ENCODE measurements around the gene BCAS1.

Gene BCAS1

DNA sequence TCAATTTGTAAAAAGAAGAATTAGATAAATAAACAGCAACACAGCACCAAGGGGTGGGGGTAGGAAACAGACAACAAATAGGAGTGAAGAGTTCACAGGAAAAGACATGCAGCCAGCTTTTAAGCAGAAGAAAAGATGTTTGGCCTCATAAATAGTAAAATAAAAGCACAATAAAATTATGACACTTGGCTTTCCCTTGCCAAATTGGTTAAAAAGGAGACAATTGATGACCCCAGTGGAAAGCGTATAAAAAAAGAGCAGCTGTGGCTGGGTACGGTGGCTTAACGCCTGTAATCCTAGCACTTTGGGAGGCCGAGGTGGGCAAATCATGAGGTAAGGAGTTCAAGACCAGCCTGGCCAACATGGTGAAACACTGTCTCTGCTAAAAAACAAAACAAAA is 29.1 kb downstream of the BCAS1 start:
- H3K4me1 ChIP-seq (ENCODE audit: control insufficient read depth, insufficient read depth, low read length) = no peaks in the 10 kb centered on the region
- H3K36me3 ChIP-seq (ENCODE audit: control insufficient read depth, insufficient read depth, low read length) = no peaks in the 10 kb centered on the region
- no peaks in the 10 kb centered on the region for H3K9me3 ChIP-seq (ENCODE audit: control insufficient read depth, insufficient read depth, low read length)
- H3K9ac ChIP-seq (ENCODE audit: low read depth, low read length) = no peak overlapping the region
- H3K27me3 ChIP-seq (ENCODE audit: control insufficient read depth, insufficient read depth, low read length) = no peaks in the 10 kb centered on the region
- no peak overlapping the region for H3K4me3 ChIP-seq (ENCODE audit: low read depth, low read length)

DNA sequence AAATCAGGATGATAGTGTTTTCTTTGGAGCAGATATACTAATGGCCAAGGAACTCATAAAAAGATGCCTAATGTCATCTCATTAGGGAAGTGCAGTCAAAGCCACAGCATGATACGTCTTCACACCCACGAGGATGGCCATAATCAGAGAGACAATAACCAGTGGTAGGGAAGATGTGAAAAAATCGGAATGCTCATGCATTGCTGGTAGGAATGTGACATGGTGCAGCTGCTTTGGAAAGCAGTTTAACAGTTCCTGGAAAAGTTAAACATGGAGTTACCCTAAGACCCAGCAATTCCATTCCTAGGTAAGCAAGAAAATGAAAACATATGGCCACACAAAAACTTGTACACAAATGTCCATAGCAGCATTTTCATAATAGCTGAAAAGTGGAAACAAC is 29.9 kb downstream of the BCAS1 start:
- H3K9me3 ChIP-seq (ENCODE audit: control insufficient read depth, insufficient read depth, low read length) = no peaks in the 10 kb centered on the region
- H3K27me3 ChIP-seq (ENCODE audit: control insufficient read depth, insufficient read depth, low read length) = no peaks in the 10 kb centered on the region

DNA sequence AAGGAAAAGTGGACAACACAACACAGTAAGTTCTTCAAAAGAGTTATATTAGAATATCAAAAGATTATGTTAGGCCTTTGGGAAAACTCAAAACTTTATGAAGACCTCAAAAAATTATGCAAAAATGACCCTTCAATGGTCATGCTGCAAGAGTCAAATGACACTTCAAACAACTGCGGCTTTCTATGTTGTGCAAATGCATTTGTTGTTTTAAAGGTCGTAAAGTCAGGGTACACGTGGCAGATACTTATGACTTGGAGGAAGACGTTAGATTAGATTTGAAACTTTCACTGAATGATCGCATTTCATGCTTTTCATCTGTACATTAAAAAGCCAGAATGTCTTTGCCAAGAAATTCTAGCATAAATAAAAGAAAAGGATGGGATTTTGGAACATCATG is 31.4 kb downstream of the BCAS1 start:
- H3K27me3 ChIP-seq (ENCODE audit: control insufficient read depth, insufficient read depth, low read length) = no peaks in the 10 kb centered on the region
- no peak overlapping the region for H3K9ac ChIP-seq (ENCODE audit: low read depth, low read length)
- no peaks in the 10 kb centered on the region for H3K4me1 ChIP-seq (ENCODE audit: control insufficient read depth, insufficient read depth, low read length)
- no peak overlapping the region for H3K4me3 ChIP-seq (ENCODE audit: low read depth, low read length)
- no peaks in the 10 kb centered on the region for H3K36me3 ChIP-seq (ENCODE audit: control insufficient read depth, insufficient read depth, low read length)
- no peaks in the 10 kb centered on the region for H3K9me3 ChIP-seq (ENCODE audit: control insufficient read depth, insufficient read depth, low read length)

More for the DNA sequence above, 29.9 kb downstream of the BCAS1 start:
- Histone ChIP-seq H3K4me1 (ENCODE audit: control insufficient read depth, insufficient read depth, low read length) (no peaks in the 10 kb centered on the region), H3K9ac (ENCODE audit: low read depth, low read length) (no peak overlapping the region), H3K4me3 (ENCODE audit: low read depth, low read length) (no peak overlapping the region), H3K36me3 (ENCODE audit: control insufficient read depth, insufficient read depth, low read length) (no peaks in the 10 kb centered on the region)

DNA sequence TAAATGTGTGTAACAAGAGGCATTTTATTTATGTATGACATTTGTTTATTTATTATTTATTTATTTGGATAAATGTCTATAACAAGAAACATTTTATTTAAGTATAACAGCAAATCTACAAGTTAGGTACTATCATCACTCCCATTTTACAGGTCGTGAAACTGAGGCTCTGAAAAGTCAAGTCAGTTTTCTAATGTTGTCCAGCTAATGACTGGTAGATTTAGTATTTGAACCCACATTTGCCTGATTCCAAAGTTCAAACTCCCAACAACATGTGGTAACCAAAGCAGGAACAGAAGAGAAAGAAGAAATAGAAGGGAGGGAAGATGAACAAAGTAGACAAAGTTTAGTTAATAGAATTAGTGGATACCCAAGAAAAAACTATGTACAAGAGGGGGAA is 32.9 kb downstream of the BCAS1 start:
- no peaks in the 10 kb centered on the region for H3K27me3 ChIP-seq (ENCODE audit: control insufficient read depth, insufficient read depth, low read length)
- no peaks in the 10 kb centered on the region for H3K9me3 ChIP-seq (ENCODE audit: control insufficient read depth, insufficient read depth, low read length)
- H3K4me3 ChIP-seq (ENCODE audit: low read depth, low read length) = no peak overlapping the region
- no peaks in the 10 kb centered on the region for H3K4me1 ChIP-seq (ENCODE audit: control insufficient read depth, insufficient read depth, low read length)
- H3K36me3 ChIP-seq (ENCODE audit: control insufficient read depth, insufficient read depth, low read length) = no peaks in the 10 kb centered on the region
- H3K9ac ChIP-seq (ENCODE audit: low read depth, low read length) = no peak overlapping the region

DNA sequence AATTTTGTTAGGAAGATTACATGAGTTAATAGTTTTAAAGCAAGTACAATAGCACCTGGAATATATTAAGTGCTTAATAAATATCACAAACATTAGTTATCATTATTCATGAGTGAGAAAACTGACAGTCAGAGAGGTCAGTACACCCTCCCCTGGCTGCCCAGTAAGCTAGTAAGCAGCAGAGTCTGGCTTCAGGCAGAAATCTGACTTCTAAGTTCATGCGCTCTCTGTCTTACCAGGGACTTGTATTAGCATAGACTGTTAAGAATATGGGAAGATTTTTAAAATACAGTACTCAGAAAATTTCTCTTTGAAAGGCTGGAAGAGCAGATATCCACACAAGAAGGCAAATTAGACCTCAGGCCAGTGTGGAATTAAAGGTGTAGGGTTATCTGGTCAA is 40.8 kb downstream of the BCAS1 start:
- no peak overlapping the region for H3K4me3 ChIP-seq (ENCODE audit: low read depth, low read length)
- no peaks in the 10 kb centered on the region for H3K9me3 ChIP-seq (ENCODE audit: control insufficient read depth, insufficient read depth, low read length)
- no peaks in the 10 kb centered on the region for H3K27me3 ChIP-seq (ENCODE audit: control insufficient read depth, insufficient read depth, low read length)
- no peak overlapping the region for H3K9ac ChIP-seq (ENCODE audit: low read depth, low read length)
- H3K36me3 ChIP-seq (ENCODE audit: control insufficient read depth, insufficient read depth, low read length) = no peaks in the 10 kb centered on the region
- H3K4me1 ChIP-seq (ENCODE audit: control insufficient read depth, insufficient read depth, low read length) = peaks cover 6% of the 10 kb centered on the region

DNA sequence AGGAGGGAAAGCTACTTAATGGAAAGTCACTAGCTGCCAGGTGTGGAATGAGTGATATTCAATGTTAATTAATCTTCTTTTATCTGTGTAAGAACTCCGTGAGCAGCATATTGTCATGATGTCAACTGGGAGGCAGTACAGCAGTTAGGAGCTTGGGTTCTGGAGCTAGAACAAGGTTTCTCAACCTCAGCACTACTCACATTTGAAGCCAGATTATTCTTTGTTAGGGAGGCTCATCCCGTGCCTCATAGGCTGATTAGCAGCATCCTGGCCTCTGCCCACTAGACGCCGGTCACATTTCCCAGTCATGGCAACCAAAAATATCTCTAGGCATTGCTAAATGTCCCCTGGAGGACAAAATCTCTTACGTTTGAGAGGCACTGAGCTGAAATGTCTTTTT is 41.2 kb downstream of the BCAS1 start:
- Histone ChIP-seq H3K4me1 (ENCODE audit: control insufficient read depth, insufficient read depth, low read length) (peaks cover 6% of the 10 kb centered on the region), H3K9me3 (ENCODE audit: control insufficient read depth, insufficient read depth, low read length) (no peaks in the 10 kb centered on the region), H3K27me3 (ENCODE audit: control insufficient read depth, insufficient read depth, low read length) (no peaks in the 10 kb centered on the region), H3K4me3 (ENCODE audit: low read depth, low read length) (no peak overlapping the region), H3K9ac (ENCODE audit: low read depth, low read length) (no peak overlapping the region), H3K36me3 (ENCODE audit: control insufficient read depth, insufficient read depth, low read length) (no peaks in the 10 kb centered on the region)

DNA sequence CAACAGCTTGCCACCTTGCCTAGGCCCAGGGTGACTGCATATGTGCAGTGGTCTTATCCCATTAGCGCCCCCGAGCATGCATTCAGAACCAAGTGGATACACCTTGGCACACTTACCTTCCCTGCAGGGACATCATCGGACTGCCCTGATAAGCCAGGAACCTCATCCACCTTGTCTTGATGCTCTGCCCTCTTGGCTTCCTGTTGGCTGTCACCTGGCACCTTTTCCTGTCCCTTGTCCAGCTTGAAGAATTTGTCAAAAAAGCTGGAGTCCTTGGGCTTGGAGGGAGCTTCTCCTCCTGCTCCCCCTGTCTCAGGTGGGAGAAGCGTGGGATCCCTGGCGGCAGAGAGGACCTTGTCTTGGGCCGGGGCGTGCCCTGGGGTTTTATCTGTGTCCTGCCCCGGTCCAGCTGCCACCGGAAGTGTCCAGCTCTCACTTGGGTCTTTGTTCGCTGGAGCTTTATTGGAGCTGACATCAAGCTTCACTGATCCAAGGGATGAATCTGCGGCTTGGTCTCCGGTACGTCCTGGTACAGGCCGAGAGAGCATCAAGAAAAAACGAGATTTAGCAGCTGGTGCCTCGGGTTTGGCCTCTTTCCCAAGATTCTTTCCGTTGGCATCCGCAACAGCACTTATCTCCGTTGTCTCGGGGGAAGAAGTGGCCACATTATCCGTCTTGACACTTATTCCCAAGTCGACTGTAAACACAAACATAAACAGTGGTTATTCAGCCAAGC is 42.0 kb downstream of the BCAS1 start:
- Histone ChIP-seq H3K9me3 (ENCODE audit: control insufficient read depth, insufficient read depth, low read length) (no peaks in the 10 kb centered on the region), H3K27me3 (ENCODE audit: control insufficient read depth, insufficient read depth, low read length) (no peaks in the 10 kb centered on the region), H3K36me3 (ENCODE audit: control insufficient read depth, insufficient read depth, low read length) (no peaks in the 10 kb centered on the region), H3K4me3 (ENCODE audit: low read depth, low read length) (no peak overlapping the region), H3K9ac (ENCODE audit: low read depth, low read length) (no peak overlapping the region), H3K4me1 (ENCODE audit: control insufficient read depth, insufficient read depth, low read length) (peaks cover 6% of the 10 kb centered on the region)

DNA sequence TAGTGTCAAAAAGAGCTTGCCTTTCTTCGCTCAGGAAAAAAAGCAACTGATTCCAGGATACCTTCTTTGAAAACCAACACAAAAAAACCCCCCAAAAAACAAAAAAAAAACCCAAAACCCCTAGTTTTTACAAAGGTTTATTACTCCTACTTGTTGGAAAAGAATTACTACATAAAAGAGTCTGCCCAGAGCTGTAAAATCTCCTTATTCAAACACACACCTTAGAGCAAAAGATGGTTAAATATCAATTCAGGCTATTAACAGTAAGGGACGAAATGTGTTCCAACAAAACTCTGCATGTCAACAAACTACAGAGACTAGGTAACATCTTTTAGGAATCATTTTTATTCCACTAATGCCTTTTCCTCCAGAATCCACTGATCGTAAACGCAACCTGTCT is 42.7 kb downstream of the BCAS1 start:
- Histone ChIP-seq H3K9me3 (ENCODE audit: control insufficient read depth, insufficient read depth, low read length) (no peaks in the 10 kb centered on the region), H3K27me3 (ENCODE audit: control insufficient read depth, insufficient read depth, low read length) (no peaks in the 10 kb centered on the region), H3K36me3 (ENCODE audit: control insufficient read depth, insufficient read depth, low read length) (no peaks in the 10 kb centered on the region), H3K9ac (ENCODE audit: low read depth, low read length) (no peak overlapping the region), H3K4me3 (ENCODE audit: low read depth, low read length) (no peak overlapping the region), H3K4me1 (ENCODE audit: control insufficient read depth, insufficient read depth, low read length) (peaks cover 6% of the 10 kb centered on the region)

DNA sequence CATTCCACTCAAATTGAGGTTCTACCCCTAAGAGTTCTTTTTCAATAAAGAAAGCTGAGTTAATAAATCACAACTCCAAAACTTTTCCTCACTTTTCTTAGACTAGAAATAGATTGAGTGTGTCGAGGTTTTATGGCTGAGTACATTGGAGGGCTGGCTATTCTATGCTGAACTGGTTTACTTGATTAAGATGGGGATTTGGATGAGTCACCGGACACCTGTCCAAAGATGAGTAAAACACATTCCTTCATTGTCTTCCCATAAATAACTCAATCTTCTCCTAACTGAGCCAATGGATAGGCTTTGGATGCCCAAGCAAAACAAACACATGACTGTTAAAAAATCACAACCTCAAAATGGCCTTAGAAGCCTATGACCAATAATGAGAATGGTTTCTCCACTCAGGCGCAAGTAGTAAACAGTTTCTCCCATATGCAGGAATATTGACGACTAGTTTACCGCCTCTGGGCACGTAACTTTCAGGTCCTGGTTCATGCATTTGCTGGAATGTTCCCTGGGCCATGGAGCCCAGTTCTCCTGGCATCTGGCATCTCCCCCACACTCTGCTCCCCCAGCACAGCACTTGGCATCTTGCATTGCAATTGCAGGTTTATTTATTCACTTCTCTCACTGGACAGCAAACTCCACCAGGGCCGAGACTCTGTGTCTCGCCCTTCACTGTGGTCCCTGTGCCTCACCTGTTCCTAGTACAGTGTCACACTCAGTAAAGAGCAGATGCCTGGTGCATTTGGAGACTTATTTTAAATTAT is 43.9 kb downstream of the BCAS1 start:
- no peaks in the 10 kb centered on the region for H3K9me3 ChIP-seq (ENCODE audit: control insufficient read depth, insufficient read depth, low read length)
- H3K27me3 ChIP-seq (ENCODE audit: control insufficient read depth, insufficient read depth, low read length) = no peaks in the 10 kb centered on the region
- H3K9ac ChIP-seq (ENCODE audit: low read depth, low read length) = no peak overlapping the region
- no peaks in the 10 kb centered on the region for H3K36me3 ChIP-seq (ENCODE audit: control insufficient read depth, insufficient read depth, low read length)
- no peak overlapping the region for H3K4me3 ChIP-seq (ENCODE audit: low read depth, low read length)
- H3K4me1 ChIP-seq (ENCODE audit: control insufficient read depth, insufficient read depth, low read length) = peaks cover 6% of the 10 kb centered on the region

DNA sequence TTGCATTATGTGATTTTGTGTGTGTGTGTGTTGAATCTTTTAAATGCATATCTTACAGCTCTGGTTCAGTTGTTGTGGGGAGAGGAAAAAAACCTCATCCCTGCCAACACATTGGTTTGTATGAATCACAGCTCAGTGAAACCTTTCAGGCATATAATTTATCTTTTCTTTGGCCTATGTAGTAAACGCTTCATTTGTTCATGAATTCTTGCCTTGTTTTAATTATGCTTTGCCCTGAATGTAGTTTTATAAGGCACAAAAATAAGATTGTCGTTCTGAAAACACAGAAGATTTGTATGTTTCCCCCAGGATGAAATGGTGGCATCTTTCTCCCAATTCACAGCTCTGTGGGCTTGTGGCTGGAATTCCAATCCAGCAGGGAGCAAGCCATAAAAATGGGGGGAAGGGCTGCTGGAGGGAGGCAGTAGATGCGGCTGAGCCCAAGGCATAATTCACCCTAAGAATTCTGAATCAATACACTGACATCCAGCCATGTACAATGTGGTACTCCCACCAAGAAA is 45.1 kb downstream of the BCAS1 start:
- H3K27me3 ChIP-seq (ENCODE audit: control insufficient read depth, insufficient read depth, low read length) = no peaks in the 10 kb centered on the region
- H3K9me3 ChIP-seq (ENCODE audit: control insufficient read depth, insufficient read depth, low read length) = no peaks in the 10 kb centered on the region
- H3K36me3 ChIP-seq (ENCODE audit: control insufficient read depth, insufficient read depth, low read length) = no peaks in the 10 kb centered on the region
- H3K4me1 ChIP-seq (ENCODE audit: control insufficient read depth, insufficient read depth, low read length) = peaks cover 6% of the 10 kb centered on the region
- no peak overlapping the region for H3K9ac ChIP-seq (ENCODE audit: low read depth, low read length)
- H3K4me3 ChIP-seq (ENCODE audit: low read depth, low read length) = no peak overlapping the region

DNA sequence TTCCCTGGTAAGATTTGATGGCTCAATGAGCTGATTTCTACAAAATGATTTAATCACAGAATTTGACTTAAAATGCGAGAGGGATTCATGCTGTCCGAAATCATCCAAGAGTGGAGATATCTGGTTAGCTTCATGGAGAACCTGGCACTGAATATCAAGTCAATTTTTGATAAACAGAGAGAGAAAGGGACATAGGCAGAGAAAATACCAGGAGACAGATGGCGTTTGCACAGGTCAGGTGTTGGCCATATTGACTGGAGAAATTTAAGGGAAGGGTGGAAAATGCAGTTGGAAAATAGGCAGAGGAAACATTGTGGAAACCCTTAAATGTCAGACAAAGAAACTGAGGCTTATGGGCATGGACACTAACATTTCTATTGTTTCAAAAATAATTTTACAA is 47.0 kb downstream of the BCAS1 start:
- no peaks in the 10 kb centered on the region for H3K9me3 ChIP-seq (ENCODE audit: control insufficient read depth, insufficient read depth, low read length)
- peaks cover 6% of the 10 kb centered on the region for H3K4me1 ChIP-seq (ENCODE audit: control insufficient read depth, insufficient read depth, low read length)
- H3K27me3 ChIP-seq (ENCODE audit: control insufficient read depth, insufficient read depth, low read length) = no peaks in the 10 kb centered on the region

More for the DNA sequence above, 47.0 kb downstream of the BCAS1 start:
- Histone ChIP-seq H3K4me3 (ENCODE audit: low read depth, low read length) (no peak overlapping the region), H3K9ac (ENCODE audit: low read depth, low read length) (no peak overlapping the region), H3K36me3 (ENCODE audit: control insufficient read depth, insufficient read depth, low read length) (no peaks in the 10 kb centered on the region)
